Neuron (in vitro differentiated cells): ENCODE results near the gene HHAT.
A peak's percentile ranks its signal among the peaks of the same experiment; 100 is the strongest.

Source experiments
- H2AFZ ChIP-seq: one replicate; pipeline ENCODE4 v1.6.1; 2013; ENCODE audit warnings: low read depth, mild to moderate bottlenecking, inconsistent platforms, low read length, moderate library complexity
- H3K27me3 ChIP-seq: one replicate; pipeline ENCODE4 v1.6.1; 2013; ENCODE audit warnings: low read length; ENCODE audit not compliant: insufficient read depth
- H3K36me3 ChIP-seq: one replicate; pipeline ENCODE4 v1.6.1; 2013; ENCODE audit warnings: low read length; ENCODE audit not compliant: insufficient read depth
- H3K4me1 ChIP-seq: one replicate; pipeline ENCODE4 v1.6.1; 2013; ENCODE audit warnings: low read length; ENCODE audit not compliant: insufficient read depth
- H3K4me3 ChIP-seq: 2 replicates; pipeline ENCODE4 v1.5.1; 2013; ENCODE audit warnings: mild to moderate bottlenecking, low read length, moderate library complexity
- H3K9me3 ChIP-seq: one replicate; pipeline ENCODE4 v1.6.1; 2013; ENCODE audit warnings: low read length

HHAT gene

GRCh38 chr1:210325026-210325670 is 3.6 kb upstream of the HHAT start:
- Histone ChIP-seq H3K27me3 (no peaks in the 10 kb centered on the region), H3K4me1 (no peaks in the 10 kb centered on the region), H3K36me3 (no peaks in the 10 kb centered on the region), H3K4me3 (no peak overlapping the region), H2AFZ (no peak overlapping the region), H3K9me3 (no peaks in the 10 kb centered on the region)

GRCh38 chr1:210328032-210328745 is 513 bp upstream of the HHAT start:
- Histone ChIP-seq H3K27me3 (no peaks in the 10 kb centered on the region), H3K36me3 (no peaks in the 10 kb centered on the region), H3K9me3 (no peaks in the 10 kb centered on the region), H3K4me3 (peak overlapping the region; percentile 64), H3K4me1 (no peaks in the 10 kb centered on the region), H2AFZ (peak overlapping the region; percentile 93)

GRCh38 chr1:210330279-210330866 is 1.7 kb downstream of the HHAT start:
- Histone ChIP-seq H3K4me1 (no peaks in the 10 kb centered on the region), H3K9me3 (no peaks in the 10 kb centered on the region), H3K4me3 (no peak overlapping the region)

GRCh38 chr1:210332233-210332632 is 3.5 kb downstream of the HHAT start:
- H3K4me3 ChIP-seq: no peak overlapping the region
- no peaks in the 10 kb centered on the region for H3K36me3 ChIP-seq
- no peaks in the 10 kb centered on the region for H3K27me3 ChIP-seq
- no peak overlapping the region for H2AFZ ChIP-seq
- H3K4me1 ChIP-seq: no peaks in the 10 kb centered on the region
- no peaks in the 10 kb centered on the region for H3K9me3 ChIP-seq

More at GRCh38 chr1:210330279-210330866, 1.7 kb downstream of the HHAT start:
- no peaks in the 10 kb centered on the region for H3K36me3 ChIP-seq
- H2AFZ ChIP-seq: no peak overlapping the region
- no peaks in the 10 kb centered on the region for H3K27me3 ChIP-seq

- H2AFZ ChIP-seq: no peak overlapping the region
- H3K27me3 ChIP-seq: no peaks in the 10 kb centered on the region
- no peaks in the 10 kb centered on the region for H3K36me3 ChIP-seq
- H3K9me3 ChIP-seq: no peaks in the 10 kb centered on the region
- H3K4me1 ChIP-seq: no peaks in the 10 kb centered on the region
- H3K4me3 ChIP-seq: no peak overlapping the region
These were observed 4.2 kb downstream of the HHAT start for GRCh38 chr1:210332719-210333398.

GRCh38 chr1:210335001-210335400 is 6.3 kb downstream of the HHAT start:
- no peaks in the 10 kb centered on the region for H3K36me3 ChIP-seq
- H2AFZ ChIP-seq: no peak overlapping the region
- no peaks in the 10 kb centered on the region for H3K4me1 ChIP-seq
- no peaks in the 10 kb centered on the region for H3K27me3 ChIP-seq
- H3K9me3 ChIP-seq: no peaks in the 10 kb centered on the region
- no peak overlapping the region for H3K4me3 ChIP-seq

- H3K9me3 ChIP-seq: no peaks in the 10 kb centered on the region
- H3K4me3 ChIP-seq: no peak overlapping the region
- no peak overlapping the region for H2AFZ ChIP-seq
- no peaks in the 10 kb centered on the region for H3K27me3 ChIP-seq
- H3K36me3 ChIP-seq: no peaks in the 10 kb centered on the region
- no peaks in the 10 kb centered on the region for H3K4me1 ChIP-seq
These were observed 7.7 kb downstream of the HHAT start for GRCh38 chr1:210336362-210336761.

- no peaks in the 10 kb centered on the region for H3K9me3 ChIP-seq
- no peaks in the 10 kb centered on the region for H3K27me3 ChIP-seq
- H3K4me3 ChIP-seq: no peak overlapping the region
- H3K4me1 ChIP-seq: no peaks in the 10 kb centered on the region
- H3K36me3 ChIP-seq: no peaks in the 10 kb centered on the region
- no peak overlapping the region for H2AFZ ChIP-seq
These were observed 10.8 kb downstream of the HHAT start for GRCh38 chr1:210339500-210339899.

GRCh38 chr1:210340311-210340710 is 11.6 kb downstream of the HHAT start:
- Histone ChIP-seq H3K4me3 (no peak overlapping the region), H3K4me1 (no peaks in the 10 kb centered on the region), H3K9me3 (no peaks in the 10 kb centered on the region), H3K36me3 (no peaks in the 10 kb centered on the region), H2AFZ (no peak overlapping the region), H3K27me3 (no peaks in the 10 kb centered on the region)

GRCh38 chr1:210340841-210341240 is 12.1 kb downstream of the HHAT start:
- Histone ChIP-seq H2AFZ (no peak overlapping the region), H3K4me3 (no peak overlapping the region), H3K27me3 (no peaks in the 10 kb centered on the region), H3K36me3 (no peaks in the 10 kb centered on the region), H3K9me3 (no peaks in the 10 kb centered on the region), H3K4me1 (no peaks in the 10 kb centered on the region)

GRCh38 chr1:210342986-210343780 is 14.5 kb downstream of the HHAT start:
- H3K9me3 ChIP-seq: no peaks in the 10 kb centered on the region
- no peak overlapping the region for H2AFZ ChIP-seq
- no peaks in the 10 kb centered on the region for H3K27me3 ChIP-seq
- no peaks in the 10 kb centered on the region for H3K36me3 ChIP-seq
- H3K4me3 ChIP-seq: no peak overlapping the region
- no peaks in the 10 kb centered on the region for H3K4me1 ChIP-seq

- Histone ChIP-seq H3K27me3 (no peaks in the 10 kb centered on the region), H3K4me1 (no peaks in the 10 kb centered on the region), H3K36me3 (no peaks in the 10 kb centered on the region), H3K9me3 (peaks cover 2% of the 10 kb centered on the region), H3K4me3 (no peak overlapping the region), H2AFZ (no peak overlapping the region)
These were observed 16.0 kb downstream of the HHAT start for GRCh38 chr1:210344706-210345105.
